ENCODE results near the gene MYO1H.
"Not testable (repeated sequence)": the region's sequence is repeated elsewhere in the genome, so short reads cannot be mapped to it uniquely, and the experiment has no call there.

Gene MYO1H

DNA sequence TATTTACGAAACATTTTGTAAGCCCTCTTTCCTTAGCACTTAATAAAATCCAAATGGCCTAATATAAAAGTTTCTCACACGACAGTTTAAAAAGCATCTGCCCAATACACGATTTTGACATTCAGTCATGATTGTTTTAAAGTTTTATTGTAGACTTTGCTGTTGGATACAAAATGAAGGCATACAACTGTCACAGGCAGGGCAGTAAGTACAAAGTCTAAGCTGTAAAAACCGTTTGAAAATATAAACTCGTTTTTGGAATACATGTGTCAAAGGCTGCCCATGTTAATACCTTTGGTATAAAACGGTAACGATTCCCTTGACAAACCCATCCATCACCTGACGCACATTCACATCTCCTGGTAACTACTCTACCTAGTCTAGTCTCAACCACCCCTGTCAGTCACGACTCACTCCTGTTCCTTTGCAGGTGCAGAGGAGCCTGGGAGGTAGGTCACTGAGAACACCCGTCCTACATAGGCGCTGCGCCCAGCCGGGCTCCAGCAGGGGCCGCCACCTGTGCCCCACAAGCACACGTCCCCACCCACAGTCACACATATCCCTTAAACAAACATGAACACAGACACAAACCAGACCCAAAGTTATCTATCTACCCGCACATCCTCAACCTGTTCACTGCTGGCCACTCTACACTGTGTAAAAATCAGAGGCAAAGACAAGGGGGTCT lies 102.3 kb downstream of the MYO1H start:
- DNase-seq, result no peak

DNA sequence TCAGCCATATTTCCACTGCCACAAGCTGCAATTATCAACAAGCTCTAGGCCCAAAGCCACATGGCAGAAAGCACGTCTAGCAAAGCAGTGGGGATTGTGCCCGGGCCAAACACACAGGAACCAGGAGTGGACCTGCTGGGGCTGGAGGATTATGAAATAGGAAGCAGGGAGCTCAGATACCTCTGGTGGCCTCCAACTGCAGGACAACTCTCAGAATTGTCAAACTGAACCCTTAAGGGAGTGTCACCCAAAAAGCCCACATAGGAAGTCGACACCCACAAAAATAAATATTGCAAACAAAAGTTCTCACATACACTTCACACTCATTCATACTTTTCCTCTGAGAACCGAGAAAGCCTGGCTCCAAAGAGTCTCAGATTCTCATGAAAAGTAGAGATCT lies 103.3 kb downstream of the MYO1H start:
- DNase-seq, result no peak

DNA sequence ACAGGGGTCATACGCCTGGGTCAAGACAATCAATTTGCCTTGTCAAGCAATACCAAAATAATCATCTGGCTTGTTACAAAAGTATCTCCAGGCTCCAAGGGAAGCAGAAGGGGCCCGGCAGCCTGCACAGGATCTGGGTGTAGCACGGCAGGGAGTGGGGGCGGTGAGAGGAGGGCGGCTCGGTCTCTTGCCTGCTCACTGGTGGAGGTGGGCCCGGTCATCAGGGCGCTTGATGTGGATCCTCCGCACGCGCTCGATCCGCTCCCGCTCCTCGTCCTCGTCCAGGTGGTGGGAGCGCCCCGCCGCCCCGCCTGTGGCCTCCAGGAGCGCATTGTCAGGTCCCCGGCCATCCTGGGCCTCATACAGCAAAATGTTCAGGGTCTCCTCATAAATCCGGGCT lies 103.7 kb downstream of the MYO1H start:
- no peak for DNase-seq

DNA sequence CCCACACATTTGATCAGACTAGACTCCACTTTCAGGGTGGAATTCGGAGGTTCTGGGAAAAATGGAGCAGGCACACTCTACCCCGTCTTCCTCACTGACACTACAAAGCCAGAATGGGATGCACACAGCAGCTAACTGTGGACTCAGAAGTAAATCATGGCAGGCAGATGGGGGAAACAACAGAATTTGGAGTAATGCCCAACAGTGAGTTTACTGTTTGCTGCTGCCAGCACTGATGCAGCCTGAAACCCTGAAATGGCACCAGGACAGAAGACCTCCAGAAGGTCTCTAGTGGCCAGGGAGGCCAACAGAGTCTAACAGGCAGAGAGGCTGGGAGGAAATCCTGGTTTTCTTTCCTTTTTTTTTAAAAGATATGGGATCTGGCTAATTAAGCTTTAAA lies 104.8 kb downstream of the MYO1H start:
- no peak for DNase-seq

DNA sequence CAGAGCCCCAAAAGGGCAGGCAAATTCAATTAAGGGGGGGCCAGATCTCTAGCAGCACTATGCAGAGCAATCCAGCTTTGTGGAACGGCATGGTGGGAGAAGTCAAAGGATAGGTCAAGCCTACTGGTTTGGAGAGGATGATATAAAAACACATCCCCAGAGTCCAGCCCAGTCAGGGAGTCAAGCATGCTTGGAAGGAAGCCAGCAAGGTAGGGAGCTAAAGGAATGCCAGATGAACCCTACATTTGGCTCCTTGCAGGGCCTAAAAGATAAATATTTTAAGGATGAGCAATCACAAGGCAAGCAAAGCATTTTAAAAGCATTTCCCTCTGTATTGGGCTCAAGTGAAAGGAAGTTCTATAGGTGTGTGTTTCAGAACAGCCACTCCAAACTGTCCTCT lies 108.0 kb downstream of the MYO1H start:
- no peak for DNase-seq

DNA sequence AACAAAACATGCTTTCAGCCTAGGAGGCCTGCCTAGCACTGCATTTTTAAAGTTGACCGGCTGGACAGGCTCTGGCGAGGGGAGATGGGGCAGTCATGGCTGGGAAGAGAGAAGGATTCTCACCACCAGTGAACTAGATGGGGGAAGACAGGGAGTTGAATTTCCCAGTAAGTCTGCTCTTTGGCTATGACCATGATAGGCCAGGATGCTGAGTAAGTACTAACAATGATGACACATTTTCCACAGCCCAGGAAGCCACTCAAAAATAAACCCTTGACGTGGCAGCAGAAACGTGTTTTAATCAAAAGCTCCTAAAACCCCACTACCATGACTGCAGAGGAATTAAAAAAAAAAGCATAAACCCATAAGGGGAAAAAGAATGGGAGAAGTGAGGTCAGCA lies 110.4 kb downstream of the MYO1H start:
- no peak for DNase-seq

DNA sequence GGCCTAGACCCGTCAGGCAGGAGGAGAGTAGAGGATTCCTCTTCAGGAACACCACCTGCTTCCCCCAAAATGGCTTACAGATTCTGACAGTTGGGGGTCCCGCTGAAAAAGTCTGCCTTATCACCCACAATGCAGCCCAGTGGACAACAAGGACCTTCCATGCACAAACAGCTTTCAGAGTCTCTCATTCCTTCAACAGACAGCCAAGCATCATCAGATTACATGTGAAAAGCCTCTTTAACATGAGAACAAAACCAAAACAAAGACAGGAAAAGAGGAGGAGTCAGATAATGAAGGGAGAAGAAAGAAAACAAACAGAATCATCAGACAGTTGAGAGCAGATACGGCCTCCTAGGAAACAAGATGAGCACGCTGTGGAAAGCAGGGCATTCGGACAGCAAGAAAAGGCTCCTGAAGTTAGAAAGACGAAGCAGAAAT lies 111.1 kb downstream of the MYO1H start:
- DNase-seq, result no peak

DNA sequence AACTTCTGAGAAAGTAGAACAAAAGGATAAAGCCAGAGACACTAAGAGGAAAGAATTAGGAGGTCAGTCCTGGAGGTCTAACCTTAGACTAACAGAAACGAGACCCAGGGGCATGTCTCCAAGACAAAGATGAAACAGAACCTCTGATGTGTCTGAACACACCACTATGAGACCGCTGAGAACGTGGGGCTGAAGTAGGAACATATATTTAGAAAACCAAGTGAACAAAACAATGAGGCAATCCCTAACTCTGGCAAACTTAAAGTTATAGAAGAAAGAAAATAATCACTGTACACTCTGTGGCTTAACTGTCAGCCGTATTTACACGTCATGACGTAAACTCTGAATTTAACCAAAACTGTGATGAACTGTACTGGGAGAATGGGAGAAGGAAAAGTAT lies 111.5 kb downstream of the MYO1H start:
- no peak for DNase-seq

DNA sequence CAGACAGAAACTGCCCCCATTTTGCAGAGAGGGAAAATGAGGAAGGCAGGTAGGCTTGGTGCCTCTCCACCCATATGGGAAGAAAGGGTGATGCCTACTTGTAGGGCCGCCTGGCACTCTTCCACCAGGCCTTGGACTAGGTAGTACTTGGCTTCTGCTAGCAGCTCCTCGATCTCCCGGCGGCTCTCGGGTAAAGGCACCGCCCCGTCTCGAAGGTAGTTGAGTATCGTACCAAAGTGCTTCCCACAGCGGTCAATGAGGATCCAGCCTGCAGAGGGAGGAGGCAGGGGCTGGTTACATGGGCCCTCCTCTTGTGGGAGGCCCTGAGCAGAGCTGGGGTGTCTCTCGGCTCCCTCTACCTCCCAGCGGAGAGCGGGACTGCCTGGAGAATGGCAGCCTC lies 112.8 kb downstream of the MYO1H start:
- DNase-seq, result no peak

DNA sequence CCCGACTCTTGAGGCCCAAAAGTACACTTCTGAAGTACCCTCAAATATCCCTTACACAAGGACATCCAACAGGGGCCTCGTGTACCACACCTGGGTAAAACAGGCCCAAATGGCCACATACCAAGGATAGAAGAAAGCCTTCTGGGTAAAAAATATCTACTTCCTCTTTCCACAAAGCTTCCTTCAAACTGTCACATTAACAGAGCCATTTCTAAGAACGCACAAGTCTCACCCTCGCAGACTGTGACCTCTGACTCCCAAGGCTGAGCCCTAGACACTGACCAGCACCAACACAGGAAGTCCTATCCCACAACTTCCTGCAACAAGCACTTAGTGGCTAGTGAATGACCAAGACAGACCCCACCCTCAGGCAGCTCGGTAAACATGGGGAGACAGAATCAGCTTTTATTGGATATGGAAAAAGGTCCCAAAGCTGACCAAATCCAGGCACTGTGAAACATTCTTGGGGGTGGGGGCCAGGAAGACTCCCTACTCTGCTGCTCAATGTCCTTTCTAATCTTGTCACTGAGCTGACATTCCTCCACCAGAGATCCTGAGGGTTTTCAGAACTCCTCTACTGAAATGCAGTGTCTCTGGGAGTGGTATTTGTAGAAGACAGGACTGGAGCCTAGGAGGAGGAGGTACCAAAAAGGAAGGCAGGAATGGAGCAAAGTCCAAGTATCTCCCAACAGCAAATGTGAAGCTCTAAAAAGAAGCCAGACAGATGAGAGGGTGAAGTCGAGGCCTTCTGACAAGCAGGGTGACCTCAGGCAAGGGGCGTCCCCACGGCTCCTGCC lies 113.5 kb downstream of the MYO1H start:
- peak; percentile 85 for DNase-seq

DNA sequence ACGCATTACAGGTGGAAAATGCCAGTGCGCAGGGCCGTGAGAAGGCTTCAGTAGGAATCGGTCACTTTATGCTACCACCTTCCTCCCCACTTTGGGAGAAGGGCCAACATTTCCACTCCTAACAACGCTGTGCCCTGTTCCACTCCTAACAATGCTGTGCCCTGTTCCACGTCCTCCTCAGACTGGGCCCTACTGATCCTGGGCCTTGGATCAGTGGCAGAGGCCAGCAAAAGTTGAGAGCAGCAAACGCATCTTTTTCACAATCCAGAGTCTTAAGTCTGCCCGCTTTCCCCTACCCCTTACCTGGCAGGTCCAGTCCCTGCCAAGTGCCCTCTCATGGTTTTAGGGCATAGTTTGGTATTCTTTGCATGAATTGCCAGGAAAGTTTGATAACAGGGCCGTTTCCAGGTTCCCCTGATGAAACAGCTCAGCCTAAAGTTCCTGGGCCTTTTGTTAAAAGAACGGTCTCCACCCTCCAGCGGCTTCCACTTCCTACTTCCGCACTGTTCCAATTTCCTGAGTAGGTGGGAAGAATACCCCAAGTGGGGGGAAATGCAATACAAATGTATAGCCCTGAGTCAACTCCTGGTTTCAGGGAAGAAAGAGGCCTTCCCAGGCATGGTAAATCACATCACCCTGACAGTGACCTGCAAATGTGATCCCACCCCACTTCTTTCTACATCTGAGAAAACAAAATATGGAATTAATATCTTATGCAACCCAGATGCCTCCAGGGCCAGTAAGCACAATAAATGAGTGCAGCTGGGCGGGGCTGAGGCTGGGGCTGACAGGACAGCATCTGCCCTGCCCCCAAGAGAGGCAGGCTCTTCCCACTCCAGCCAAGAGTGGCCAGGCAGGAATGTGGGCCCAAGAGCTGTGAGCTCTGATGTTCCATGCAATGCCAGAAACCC lies 114.4 kb downstream of the MYO1H start:
- peak; percentile 41 for DNase-seq

DNA sequence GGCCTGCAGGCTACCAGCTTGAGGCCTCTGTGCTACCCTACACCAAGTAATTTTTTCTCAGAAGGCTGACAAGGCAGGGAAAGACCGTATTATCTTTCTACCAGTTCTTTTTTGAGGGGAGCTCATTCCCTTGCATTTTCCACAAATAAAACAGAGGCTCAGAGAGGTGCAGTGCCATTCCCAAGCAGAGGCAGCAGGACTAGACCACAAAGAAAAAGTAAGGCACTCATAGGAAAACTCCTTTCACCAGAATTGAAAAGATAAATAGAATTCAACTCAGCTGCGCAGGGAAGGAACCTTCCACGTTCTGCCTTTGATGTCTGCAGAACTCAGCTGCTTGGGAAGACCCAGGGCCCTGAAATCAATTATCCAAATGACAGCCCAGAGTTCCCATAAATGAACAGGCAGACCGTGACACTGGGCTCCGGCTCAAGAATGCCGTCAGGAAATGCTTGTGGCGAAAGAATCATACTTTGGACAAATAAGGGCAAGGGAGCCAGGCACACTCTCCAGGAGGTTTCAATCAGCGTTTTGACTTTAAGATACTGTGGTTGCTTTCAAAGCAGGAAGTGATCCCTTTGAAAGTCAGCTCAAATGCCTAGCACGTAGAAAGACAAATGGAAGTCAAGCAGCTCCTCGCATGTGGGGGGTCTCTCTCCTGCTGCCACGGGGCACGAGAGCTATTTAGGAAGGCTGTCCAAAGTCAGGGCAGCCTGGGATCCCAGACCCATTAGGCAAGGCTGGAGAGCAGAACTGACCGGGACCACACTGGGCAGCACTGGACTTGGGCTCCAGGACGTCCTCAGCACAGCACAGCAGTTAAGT lies 115.4 kb downstream of the MYO1H start:
- DNase-seq, result peak; percentile 43

DNA sequence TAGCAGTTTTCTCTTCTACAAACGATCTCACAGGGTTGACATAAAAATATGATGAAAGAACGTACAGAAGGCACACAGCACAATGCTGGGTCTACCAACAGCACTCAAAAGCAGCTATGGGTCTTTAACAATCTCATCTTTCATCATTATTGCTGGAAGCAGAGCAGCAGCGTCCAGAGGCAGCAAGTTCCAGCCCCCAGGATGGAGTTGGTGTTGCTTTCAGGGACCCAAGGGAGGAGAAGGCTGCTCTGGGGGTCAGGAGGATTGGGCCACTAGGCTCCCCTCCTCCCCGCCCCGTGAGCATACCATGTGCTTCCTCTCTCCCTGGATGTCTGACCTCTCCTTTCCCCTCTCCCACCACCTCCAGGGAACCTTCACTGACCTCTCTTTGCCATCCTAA lies 116.1 kb downstream of the MYO1H start:
- no peak for DNase-seq

DNA sequence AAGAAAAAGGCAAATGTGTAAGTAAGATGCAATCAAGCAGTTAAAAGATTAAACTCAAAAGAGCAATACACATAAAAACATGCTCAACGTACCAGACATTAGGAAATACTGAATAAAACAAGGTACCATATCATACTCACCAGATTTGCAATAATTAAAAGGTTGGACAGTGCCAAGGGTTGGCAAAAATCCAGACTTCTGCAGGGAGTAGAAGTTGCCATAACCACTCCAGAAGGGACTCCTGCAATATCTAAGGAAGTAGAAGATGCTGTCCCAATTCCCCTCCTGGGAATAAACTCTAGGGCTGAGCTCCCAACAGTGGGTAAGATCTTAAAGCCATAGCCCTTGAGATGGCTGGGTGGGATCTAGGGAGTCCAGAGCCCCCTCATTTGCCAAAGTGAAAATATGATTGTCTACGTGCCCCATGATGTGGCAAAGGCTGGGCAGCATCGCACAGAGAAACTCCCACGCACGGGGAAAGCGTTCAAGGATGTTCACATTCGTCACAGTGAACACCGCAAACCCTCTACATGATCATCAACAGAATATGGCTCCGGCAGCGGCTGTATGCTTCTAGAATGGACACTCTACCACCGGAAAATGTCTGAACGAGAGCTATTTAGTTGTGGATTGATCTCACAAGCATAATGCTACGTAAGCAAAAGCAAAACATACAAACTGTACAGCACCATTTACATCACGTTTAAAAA lies 117.1 kb downstream of the MYO1H start:
- no peak for DNase-seq

DNA sequence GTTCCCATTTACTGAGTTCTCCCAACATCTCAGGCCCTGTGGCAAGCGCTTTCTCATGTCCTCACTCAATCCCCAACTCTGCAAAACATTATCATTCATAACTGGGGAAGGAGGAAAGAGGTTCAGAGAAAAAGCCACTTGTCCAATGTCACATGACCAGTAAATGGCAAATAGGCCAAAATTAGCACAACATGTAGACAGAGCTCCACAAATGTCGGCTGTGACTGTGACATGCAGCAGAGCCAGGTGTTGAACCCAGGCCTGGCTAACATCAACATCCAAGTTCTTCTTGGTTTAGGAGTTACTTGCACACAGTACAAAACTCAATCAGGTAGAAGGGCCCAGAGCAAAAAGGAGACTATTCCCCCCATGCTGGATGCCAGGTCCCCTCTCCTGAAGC lies 118.6 kb downstream of the MYO1H start:
- no peak for DNase-seq

DNA sequence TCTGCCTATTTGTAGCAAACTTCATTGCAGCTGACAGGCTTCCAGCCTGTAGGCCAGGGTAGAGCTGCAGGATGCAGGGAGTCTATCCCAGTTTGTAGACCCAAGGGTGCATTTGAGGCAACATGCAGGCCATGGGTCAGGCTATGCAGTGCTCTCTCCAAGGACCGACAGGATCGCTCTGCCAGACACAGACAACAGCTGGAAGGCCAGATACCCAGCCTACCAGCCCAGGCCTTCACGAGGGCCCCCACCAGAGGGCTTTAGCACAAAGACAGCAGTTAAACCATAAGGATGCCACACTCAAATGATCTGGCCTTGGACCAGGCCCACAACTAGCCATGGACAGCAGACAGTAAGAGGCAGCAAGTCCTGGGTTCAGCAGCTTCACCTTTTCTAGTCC lies 119.1 kb downstream of the MYO1H start:
- no peak for DNase-seq

DNA sequence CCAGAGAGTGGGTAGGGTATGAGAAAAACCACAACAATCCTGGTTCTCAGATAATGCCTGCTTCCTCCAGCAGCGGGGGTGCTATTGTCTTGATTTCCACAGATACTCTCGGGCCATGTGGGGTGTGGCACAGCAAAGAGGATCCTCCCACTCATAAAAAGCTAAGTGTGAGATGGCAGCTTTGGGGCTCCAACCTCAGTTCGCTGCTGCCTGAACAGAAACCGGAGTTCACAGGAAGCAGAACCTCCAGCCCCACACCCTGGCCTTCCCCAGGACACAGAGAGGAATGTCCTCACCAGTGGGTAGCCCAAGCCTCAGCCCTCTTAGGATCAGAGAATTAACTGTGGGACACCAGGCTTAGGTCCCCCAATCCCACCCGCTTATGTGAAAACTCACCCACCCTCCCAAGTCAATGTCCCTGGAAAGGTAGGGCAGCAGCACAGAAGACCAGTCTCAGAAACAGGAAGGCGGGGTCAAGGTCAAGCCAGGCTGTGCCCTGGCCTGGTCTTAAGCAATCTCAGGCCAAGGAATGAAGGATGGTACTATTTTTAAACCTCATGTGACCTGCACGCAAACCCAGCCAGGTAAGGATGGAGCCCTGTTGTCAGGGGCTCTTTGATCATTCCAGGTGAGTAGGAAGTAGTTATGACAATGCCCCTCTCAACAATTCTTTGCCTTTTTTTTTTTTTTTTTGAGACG lies 120.4 kb downstream of the MYO1H start:
- peak; percentile 83 for DNase-seq

DNA sequence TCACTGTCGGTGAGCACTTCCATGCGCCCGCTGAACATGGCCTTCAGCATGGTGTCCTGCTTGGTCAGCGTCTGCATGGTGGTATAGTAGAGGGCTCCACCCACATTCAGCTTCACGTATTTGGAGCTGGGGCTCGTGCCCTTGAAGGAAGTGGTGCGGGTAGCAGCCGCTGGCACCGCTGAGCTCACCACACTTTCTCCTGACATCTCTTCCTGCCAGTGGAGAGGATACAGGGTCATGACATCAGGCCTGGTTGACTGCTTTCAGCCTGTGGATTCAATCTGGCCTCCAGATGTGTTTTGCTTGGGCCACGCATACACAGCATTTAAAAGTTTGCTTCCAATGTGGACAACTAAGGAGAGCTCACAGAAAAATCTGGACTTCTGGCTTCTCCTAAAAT lies 121.8 kb downstream of the MYO1H start:
- no peak for DNase-seq

DNA sequence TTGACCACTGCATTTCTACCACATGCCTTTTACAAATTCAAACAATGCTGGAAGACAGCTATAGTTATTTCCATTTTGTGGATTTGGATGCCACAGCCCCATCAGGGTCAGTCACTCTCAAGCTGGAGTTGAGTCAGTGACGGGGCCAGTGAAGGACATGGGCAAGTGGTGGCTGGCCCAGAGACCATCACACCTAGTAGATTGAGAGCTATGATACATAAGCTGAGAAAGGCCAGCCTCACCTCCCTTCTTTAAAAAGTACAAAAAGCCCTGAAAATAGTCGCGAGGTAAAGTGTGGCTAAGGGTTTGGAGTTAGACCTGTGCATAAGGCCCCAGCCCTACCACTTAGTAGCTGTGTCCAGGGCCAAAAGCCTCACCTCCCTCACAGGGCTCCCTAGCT lies 125.3 kb downstream of the MYO1H start:
- DNase-seq, result no peak

DNA sequence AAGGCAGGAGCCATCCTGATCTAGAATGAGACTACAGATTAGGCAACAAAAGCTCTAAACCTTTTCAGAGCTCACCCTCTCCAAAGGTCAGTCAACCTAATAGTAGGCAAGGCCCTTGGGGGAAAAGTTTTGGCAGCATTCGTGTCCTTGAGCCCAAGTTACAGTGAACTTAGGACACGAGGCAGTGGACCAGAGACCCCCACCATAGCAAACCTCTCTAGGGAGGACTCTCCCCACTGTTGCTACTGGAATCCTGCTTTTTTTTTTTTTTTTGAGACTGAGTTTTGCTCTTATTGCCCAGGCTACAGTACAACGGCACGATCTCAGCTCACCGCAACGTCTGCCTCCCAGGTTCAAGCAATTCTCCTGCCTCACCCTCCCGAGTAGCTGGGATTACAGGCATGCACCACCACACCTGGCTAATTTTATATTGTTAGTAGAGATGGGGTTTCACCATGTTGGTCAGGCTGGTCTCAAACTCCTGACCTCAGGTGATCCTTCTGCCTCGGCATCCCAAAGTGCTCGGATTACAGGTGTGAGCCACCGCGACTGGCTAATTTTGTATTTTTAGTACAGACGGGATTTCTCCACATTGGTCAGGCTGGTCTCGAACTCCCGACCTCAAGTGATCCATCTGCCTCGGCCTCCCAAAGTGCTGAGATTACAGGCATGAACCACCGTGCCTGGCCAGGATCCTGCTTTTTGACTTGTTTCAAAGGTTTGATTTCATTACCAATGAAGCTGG lies 126.0 kb downstream of the MYO1H start:
- not testable (repeated sequence) for DNase-seq

DNA sequence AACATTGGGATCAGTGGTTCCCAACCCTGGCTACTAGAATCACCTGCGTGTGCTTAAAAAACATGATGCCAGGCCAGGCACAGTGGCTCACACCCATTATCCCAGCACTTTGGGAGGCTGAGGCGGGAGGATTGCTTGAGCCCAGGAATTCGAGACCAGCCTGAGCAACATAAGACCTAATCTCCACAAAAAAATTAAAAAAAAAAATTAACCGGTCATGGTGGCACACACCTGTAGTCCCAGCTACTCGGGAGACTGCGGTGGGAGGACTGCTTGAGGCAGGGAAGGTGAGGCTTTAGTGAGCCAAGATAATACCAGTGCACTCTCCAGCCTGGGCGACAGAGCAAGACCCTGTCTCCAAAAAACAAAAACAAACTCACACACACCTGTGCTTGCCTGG lies 127.4 kb downstream of the MYO1H start:
- no peak for DNase-seq
